Pancreas (tissue), 10 donors: Measurements from ENCODE around the gene NUDT19. TPM values are rescaled to one million over a fixed set of nuclear protein-coding genes. Genes with fewer than 3 reads are reported as not detected.

Experiments
- ATAC-seq, 4 donors: fragments of 200-7000 bp; cut with Tn5 transposase; one replicate each; pipeline versions ENCODE4 v1.8.0 to v1.9.1; 2020; ENCODE audit warnings: mild to moderate bottlenecking in 4 of 4, moderate library complexity in 4 of 4
- DNase-seq, 6 donors: peaks; one replicate each; pipeline ENCODE4 v3.0.0-alpha.2; 2020
- FAIRE-seq: peaks from 2 replicates; lab custom pipeline; 2012; peaks lifted over from hg19 to GRCh38; lab: Jason Lieb, UNC
- H3K27ac ChIP-seq, 4 donors: fragments of 200-600 bp; sonication (generic); 1 replicate in 3 of 4; 2 replicates in 1 of 4; pipeline versions ENCODE4 v1.5.0 to v1.8.0; 2020
- H3K27me3 ChIP-seq, 4 donors: fragments of 200-600 bp; one replicate each; pipeline ENCODE4 v1.8.0; 2021
- H3K36me3 ChIP-seq, 3 donors: fragments of 200-600 bp; sonication (generic) in 1 of 3; one replicate each; pipeline versions ENCODE4 v1.5.0 to v1.8.0; 2020 to 2021
- H3K4me1 ChIP-seq, 3 donors: fragments of 200-600 bp; one replicate each; pipeline ENCODE4 v1.8.0; 2021
- H3K4me3 ChIP-seq, 4 donors: fragments of 200-600 bp; sonication (generic) in 2 of 4; one replicate each; pipeline versions ENCODE4 v1.5.0 to v1.8.0; 2020 to 2021
- H3K9me3 ChIP-seq, 4 donors: fragments of 200-600 bp; one replicate each; pipeline ENCODE4 v1.8.0; 2021
- CTCF ChIP-seq, 4 donors: fragments of 200-600 bp; sonication (generic) in 3 of 4; IDR thresholded peaks; one replicate each; pipeline versions ENCODE4 v1.5.0 to v1.8.0; 2021; ENCODE audit warnings: antibody characterized with exemption in 4 of 4
- WGBS, 2 donors: extraction: QIAGEN DNeasy Blood & Tissue Kit; methylation state at CpG; one replicate each; pipeline ENCODE4 v1.1.7; 2013; 5-methylcytosine and 5-hydroxymethylcytosine counted together
- intact Hi-C, 3 donors: fragments of 100-400 bp; cut with DNase I; formaldehyde crosslinking; loops; one replicate each; pipeline versions ENCODE4 v1.11.1 to v1.14.2; 2022
- polyA plus RNA-seq, 2 donors: library from polyadenylated mRNA; stranded (reverse); fragments of 200-250 nt; gene quantifications; one replicate each; pipeline ENCODE4 v1.2.3, GENCODE V29; 2013
- total RNA-seq, 6 donors: library from RNA; stranded (reverse); fragmentation: NEBNext Ultra II Directional in 4 of 6; extraction: Animal tissue kit (Norgen Biotek cat#: 25700) in 4 of 6; gene quantifications; one replicate each; pipeline versions ENCODE4 v1.2.1 to v1.2.4, GENCODE V29; 2021 to 2023
- donor health status: healthy with polysubstance abuse.
- donor health status: DM: no; HTN: no; CAD: no; lungs with moderate emphysema.
- donor health status: DM: no; HTN: no; CAD: no.
- donor health status: control.
- donor health status: control.
- donor health status: Bipolar disorder and iron deficiency.
- donor health status: DM: yes; HTN: yes; CAD: no.
- donor health status: DM: no; HTN: no; CAD: no.
- donor health status: DM: no; HTN: no; CAD: no.
- donor health status: DM: yes; HTN: yes; CAD: no.

The NUDT19 gene
- total and polyA plus RNA-seq, 8 donors = 2.5 to 8.2 (median 4.2) TPM

GRCh38 chr19:32669310-32669709 lies 22.3 kb upstream of the NUDT19 start:
- no peak overlapping the region for H3K4me3 ChIP-seq
- no peaks in the 10 kb centered on the region for H3K9me3 ChIP-seq
- H3K4me1 ChIP-seq = peaks cover 0 to 6% (median 3%) of the 10 kb centered on the region in 3 donors
- no peak for DNase-seq
- H3K36me3 ChIP-seq = no peaks in the 10 kb centered on the region
- no peaks in the 10 kb centered on the region for H3K27me3 ChIP-seq
- ATAC-seq = no peak
- no peak for TF ChIP-seq CTCF (IDR thresholded peaks at IDR 0.05)
- WGBS, 2 donors = 94 to 95% methylated on average over 3 of the region's 3 CpGs
- intact Hi-C loops = no loop called here
- H3K27ac ChIP-seq = no peak overlapping the region
- no peak for FAIRE-seq

- peaks cover 0 to 6% (median 3%) of the 10 kb centered on the region in 3 donors for H3K4me1 ChIP-seq
These were observed 19.6 kb upstream of the NUDT19 start for GRCh38 chr19:32671883-32672593.

GRCh38 chr19:32672841-32673240 lies 18.8 kb upstream of the NUDT19 start:
- Histone ChIP-seq H3K27me3 (peaks cover 0 to 5% (median 0%) of the 10 kb centered on the region in 4 donors), H3K4me1 (peaks cover 0 to 6% (median 3%) of the 10 kb centered on the region in 3 donors), H3K4me3 (no peak overlapping the region), H3K27ac (no peak overlapping the region), H3K36me3 (no peaks in the 10 kb centered on the region), H3K9me3 (no peaks in the 10 kb centered on the region)
- intact Hi-C loops = no loop called here
- FAIRE-seq (no peak), ATAC-seq (no peak), DNase-seq (no peak)
- TF ChIP-seq CTCF (IDR thresholded peaks at IDR 0.05) = no peak
- WGBS, 2 donors = 80 to 91% methylated on average over 3 of the region's 3 CpGs

More at GRCh38 chr19:32671883-32672593, 19.6 kb upstream of the NUDT19 start:
- TF ChIP-seq CTCF (IDR thresholded peaks at IDR 0.05) = no peak
- Histone ChIP-seq H3K27ac (no peak overlapping the region), H3K4me3 (no peak overlapping the region), H3K36me3 (no peaks in the 10 kb centered on the region), H3K9me3 (no peaks in the 10 kb centered on the region), H3K27me3 (peaks cover 0 to 4% (median 0%) of the 10 kb centered on the region in 4 donors)
- ATAC-seq (no peak), DNase-seq (no peak), FAIRE-seq (no peak)
- intact Hi-C loops = no loop called here
- WGBS, 2 donors = 82 to 86% methylated on average over 14 of the region's 14 CpGs

- intact Hi-C loops = no loop called here
- no peaks in the 10 kb centered on the region for H3K9me3 ChIP-seq
- no peak for TF ChIP-seq CTCF (IDR thresholded peaks at IDR 0.05)
- ATAC-seq (no peak), FAIRE-seq (no peak), DNase-seq (peak in 1 of 6 donors; percentile 36)
- H3K36me3 ChIP-seq = no peaks in the 10 kb centered on the region
- H3K27ac ChIP-seq = no peak overlapping the region
- H3K4me1 ChIP-seq = peaks cover 0 to 6% (median 3%) of the 10 kb centered on the region in 3 donors
- 80 to 83% methylated on average over 10 of the region's 10 CpGs for WGBS, 2 donors
- peak overlapping the region in 1 of 4 donors; percentile 93 for H3K4me3 ChIP-seq
- H3K27me3 ChIP-seq = peaks cover 0 to 5% (median 0%) of the 10 kb centered on the region in 4 donors
These were observed 18.0 kb upstream of the NUDT19 start for GRCh38 chr19:32673573-32673972.
